GM12874 (cell line): ENCODE data around the gene CUBN.
A peak's percentile ranks its signal among the peaks of the same experiment; 100 is the strongest.

Experiments
- TF ChIP-seq, protein P1 (sequence below): IDR thresholded peaks from 2 replicates; pipeline ENCODE4 v1.5.1; 2011; ENCODE audit warnings: low read depth, mild to moderate bottlenecking, control low read depth, low read length, moderate library complexity; ENCODE audit not compliant: insufficient read depth

Gene CUBN

DNA sequence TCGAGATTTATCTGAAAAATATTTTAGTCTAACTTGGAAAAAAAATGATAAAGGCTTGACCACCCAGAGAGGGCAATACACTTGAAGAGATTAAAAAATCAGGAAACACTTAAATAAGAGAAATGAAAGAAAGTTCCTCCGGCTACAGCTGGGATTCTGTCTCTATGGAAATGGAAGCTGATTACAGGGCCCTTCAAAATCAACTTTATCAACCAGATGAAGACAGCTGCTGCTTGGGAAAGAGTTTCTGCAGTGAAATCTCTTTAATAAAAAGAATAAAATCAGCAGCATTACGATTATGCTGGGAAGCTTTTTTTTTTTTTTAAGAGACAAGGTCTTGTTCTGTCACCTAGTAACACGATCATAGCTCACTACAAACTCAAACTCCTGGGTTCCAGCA, 316.9 kb downstream of the CUBN start:
- TF ChIP-seq, protein P1, sequence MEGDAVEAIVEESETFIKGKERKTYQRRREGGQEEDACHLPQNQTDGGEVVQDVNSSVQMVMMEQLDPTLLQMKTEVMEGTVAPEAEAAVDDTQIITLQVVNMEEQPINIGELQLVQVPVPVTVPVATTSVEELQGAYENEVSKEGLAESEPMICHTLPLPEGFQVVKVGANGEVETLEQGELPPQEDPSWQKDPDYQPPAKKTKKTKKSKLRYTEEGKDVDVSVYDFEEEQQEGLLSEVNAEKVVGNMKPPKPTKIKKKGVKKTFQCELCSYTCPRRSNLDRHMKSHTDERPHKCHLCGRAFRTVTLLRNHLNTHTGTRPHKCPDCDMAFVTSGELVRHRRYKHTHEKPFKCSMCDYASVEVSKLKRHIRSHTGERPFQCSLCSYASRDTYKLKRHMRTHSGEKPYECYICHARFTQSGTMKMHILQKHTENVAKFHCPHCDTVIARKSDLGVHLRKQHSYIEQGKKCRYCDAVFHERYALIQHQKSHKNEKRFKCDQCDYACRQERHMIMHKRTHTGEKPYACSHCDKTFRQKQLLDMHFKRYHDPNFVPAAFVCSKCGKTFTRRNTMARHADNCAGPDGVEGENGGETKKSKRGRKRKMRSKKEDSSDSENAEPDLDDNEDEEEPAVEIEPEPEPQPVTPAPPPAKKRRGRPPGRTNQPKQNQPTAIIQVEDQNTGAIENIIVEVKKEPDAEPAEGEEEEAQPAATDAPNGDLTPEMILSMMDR: no peak

DNA sequence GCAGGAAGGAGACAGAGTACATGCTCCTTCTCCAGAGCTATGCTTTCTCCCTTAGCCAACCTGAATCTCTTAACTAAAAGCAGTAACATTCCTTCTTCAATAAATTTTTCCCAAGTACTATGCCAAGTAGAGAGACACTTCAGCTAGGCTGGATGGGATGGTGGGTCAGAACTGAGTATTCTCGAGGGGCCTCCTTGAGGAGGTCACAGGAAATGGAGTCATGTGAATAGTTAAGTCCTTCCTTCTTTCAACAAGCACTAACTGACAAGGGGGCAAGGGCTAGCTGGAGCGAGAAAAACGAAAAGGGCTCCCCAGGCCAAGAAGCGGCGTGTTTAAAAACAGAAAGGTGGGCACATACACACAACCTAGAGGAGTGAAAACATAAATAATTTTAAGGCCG, 317.8 kb downstream of the CUBN start:
- TF ChIP-seq, protein P1: no peak

DNA sequence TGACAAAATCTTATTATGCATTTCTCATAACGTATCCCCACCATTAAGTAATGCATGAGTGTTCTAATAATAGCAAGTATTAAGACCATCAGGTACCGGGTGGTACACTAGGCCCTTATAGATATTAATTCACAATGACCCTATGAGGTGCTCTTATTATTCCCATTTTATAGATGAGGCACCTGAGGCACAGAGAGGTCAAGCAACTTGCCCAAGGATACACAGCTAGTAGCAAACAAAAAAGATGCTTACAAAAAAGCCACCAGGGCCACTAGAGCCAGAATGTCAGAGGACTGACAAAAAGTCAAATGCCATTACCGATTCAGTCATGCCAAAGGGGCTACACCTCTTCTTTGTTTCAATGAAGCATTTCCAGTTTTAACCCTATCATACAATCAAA, 318.3 kb downstream of the CUBN start:
- TF ChIP-seq, protein P1: no peak

DNA sequence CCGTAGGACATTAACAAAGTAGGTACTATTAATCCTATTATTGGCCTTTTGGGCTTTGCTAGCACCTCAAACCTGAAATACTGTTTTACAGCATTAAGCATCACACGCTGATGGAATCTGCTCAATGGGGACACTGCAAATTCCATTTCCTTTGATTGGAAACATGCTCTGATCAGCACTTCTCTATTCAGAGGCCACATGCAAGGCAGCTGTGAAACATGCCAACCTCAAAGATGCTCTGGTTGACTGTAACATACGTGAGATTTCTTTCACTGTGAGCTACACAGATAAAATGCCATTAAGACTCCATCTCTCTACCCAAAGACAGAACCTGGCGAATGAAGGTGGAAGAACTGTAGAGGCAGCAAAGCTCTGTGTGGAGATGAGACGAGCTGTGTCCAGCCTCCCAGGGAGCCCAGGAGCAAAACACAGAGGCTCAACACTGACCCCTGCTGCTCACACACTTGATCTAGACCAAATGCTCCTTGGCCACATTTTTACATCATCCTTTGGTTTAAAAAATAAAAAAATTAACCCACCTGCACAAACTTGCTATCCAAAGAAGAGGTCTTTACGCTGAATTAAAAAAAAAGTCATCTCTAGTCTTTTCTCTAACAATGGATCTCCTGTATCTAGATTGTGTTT, 320.4 kb downstream of the CUBN start:
- TF ChIP-seq, protein P1: peak; percentile 71

DNA sequence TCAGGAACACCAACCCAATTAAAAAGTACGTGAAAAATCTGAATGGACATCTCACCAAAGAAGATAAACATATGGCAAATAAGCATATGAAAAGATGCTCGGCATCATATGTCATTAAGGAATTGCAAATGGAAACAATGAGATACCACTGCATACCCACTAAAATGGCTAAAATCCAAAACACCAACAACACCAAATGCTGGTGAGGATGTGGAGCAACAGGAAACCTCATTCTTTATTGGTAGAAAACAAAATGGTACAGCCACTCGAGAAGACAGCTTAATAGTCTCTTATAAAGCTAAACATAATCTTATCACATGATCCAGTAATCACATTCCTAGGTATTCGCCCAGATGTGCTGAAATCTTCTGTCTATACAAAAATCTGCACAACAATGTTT, 325.5 kb downstream of the CUBN start:
- TF ChIP-seq, protein P1: no peak

DNA sequence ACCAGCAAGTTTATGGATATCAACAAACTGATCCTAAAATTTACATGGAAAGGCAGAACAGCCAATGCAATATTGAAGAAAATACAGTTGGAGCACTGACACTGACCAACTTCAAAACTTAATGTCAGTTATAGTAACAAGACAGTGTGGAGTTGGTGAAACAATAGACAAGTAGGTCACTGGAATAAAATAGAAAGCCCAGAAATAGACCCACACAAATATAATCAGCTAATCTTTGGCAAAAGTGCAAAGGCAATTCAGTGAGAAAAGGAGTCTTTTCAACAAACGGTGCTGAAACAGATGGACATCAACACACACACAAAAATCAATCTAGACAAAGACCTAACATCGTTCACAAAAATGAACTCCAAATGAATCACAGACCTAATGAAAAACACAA, 326.1 kb downstream of the CUBN start:
- TF ChIP-seq, protein P1: no peak

DNA sequence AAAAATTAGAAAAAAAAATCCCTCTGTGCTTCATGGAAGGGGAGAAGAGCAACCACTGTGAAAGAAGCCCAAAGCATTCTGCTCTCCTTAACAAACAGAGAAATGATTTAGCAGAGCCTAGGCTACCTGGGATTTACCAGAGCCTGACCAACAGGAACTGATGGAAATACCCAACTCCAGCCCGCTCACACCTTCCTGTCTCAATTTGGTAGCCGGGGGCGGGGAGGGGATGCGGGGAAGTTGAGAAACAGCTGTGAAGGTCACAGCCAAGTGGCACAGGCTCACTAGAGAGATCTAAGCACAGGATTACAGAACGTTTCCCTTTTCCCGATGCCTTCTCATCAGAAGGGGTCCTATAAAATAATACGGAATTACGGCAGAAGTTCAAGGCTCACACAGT, 330.0 kb downstream of the CUBN start:
- TF ChIP-seq, protein P1: no peak
